GM20431 (cell line): ENCODE measurements around the gene DOCK2.
"Not testable (repeated sequence)": the region's sequence is repeated elsewhere in the genome, so short reads cannot be mapped to it uniquely, and the experiment has no call there.

Source experiments
- in situ Hi-C: fragments of 300-500 bp; cut with MseI, MboI; formaldehyde crosslinking; loops from one replicate; pipeline ENCODE4 v1.15.0; 2020; ENCODE audit warnings: low sequenced_read_pairs; ENCODE audit not compliant: unreplicated experiment

The DOCK2 gene

DNA sequence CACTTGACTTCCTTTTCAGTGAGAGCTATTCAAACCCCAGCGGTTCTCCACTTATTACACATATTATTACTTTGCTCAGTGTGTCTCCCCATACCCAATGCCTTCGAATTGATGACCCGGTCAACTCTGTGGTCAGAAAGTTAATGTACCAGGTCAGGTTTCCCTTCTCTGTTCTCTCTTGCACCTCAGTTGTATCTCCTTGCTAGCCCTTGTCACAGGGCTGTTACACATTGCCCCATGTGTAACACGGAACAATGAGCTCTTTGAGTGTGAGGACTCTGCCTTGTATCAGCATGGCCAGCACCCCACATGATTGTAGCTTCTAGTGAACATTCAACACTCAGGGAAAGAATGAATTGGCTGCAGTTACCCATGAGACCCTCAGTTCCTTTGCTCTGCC lies 73.6 kb downstream of the DOCK2 start:
- in situ Hi-C loops, result no loop called here

DNA sequence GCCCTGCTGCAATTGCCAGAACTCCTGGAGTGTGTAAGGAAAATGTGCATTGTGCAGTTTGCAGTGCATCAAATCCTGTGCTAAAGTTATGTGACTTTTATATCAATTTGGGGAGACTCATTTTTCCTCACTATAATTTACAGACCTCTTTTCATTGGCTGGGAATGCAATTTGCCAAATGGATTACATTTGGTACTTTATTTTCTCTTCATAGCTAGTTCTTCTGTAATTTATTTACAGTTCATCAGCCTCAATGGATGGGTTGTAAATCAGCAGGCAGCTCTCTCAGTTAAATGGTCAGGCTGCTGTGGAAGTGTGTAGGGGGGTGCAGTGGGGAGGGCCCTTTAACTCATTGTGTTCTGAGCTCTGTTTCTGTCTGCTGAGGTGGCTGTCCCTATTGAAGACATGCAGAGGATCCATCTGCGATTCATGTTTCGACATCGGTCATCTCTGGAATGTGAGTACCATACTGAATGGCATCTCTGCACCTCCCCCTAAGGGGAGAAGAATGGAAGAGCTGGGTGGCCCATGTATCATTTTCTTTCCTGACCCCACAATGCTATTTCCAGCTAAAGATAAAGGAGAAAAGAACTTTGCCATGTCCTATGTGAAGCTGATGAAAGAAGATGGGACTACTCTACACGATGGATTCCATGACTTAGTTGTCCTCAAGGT lies 74.6 kb downstream of the DOCK2 start:
- in situ Hi-C loops, result no loop called here

DNA sequence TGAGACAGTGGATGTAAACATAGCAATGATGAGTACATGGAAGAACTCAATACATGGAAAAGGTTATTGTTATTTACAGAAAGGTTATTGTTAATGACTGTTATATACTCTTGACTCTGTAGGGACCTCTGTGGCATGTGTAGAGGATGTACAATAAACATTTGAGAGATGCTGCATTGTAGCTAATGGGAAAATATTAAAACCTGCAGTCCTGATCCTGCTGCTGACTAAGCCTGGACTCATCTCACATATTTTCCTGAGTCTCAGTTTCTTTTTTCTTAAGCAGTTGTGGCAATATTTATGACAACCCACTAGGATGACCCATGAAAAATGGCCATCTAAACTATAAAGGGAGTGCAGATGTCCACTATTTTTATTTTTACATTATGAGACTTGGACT lies 75.4 kb downstream of the DOCK2 start:
- in situ Hi-C loops, result no loop called here

DNA sequence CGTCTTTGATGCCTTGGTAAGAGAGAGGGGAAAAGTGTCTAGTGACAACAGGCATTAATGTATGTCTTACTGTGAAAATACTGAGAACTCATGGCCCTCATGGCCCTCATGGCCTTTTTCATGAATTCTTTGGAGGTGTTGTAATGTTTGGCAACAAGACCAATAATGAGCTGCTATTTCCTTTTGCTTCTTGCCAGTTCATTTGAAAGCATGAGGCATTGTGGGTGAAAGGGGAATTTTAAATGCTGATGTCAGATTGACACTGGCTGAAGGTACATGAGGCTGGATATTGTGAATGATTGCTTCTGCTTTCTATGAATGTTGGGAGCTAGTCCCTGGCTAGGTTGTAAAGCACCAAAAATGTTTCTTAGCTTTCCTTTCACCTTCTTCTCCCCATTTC lies 79.2 kb downstream of the DOCK2 start:
- in situ Hi-C loops, result no loop called here

DNA sequence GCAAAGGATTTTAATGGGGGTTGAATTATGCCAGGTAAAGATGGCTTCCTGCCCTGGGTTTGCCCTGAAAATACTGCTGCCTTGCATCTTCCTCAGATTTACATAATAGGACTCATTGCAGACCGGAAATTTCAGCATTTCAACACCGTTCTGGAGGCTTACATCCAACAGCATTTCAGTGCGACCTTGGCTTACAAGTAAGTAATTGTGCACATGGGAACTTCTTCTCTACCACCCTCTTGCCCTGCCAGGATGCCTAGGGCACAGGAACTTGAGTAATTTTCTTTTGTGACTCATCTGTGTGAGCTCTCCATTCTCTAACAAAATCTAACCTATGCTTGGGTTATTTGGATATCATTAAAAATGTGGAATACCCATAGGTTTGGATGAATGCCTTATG lies 80.2 kb downstream of the DOCK2 start:
- in situ Hi-C loops, result no loop called here

DNA sequence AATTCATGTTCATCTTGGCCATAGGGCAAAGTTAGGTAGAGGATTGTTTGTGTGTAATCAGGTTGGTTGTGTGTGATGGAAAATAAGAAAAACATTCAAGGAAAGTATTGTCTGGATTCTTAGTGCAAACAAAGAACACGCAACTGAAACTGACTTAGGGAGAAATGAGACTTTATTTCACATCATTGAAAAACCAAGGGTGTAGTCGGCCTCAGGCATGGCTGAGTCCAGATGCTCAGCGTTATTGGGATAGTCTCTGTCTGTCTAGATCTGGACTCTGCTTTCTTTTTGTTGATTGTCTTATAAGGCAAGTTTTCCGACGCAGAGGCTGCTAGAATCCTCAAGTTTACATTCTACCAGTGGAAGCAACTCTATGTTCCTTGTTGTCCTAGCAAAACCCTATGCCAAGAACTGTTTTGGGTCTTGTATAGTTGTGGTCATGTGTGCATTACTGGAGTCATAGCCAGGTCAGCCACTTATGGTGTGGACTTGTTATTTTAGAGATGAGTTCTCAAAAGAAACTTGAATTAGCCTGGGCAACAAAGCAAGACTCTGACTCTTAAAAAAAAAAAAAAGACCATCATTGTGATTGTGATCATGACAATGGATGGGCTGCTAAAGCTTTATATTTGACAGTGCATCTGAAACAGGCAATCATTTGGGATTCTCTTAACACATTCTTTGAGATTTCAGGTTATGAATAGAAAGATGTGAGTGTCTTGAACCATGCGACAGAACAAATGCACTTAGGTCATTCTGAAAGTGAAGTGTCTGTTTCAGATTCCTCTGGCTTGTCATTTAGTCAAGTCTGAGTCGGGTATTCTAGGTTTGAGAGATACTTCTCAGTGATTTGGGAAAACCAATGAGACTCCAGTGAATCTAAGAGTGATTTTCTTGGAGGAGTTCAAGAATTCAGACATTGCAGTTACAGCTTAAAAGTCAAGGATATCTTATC lies 82.6 kb downstream of the DOCK2 start:
- in situ Hi-C loops, result no loop called here

DNA sequence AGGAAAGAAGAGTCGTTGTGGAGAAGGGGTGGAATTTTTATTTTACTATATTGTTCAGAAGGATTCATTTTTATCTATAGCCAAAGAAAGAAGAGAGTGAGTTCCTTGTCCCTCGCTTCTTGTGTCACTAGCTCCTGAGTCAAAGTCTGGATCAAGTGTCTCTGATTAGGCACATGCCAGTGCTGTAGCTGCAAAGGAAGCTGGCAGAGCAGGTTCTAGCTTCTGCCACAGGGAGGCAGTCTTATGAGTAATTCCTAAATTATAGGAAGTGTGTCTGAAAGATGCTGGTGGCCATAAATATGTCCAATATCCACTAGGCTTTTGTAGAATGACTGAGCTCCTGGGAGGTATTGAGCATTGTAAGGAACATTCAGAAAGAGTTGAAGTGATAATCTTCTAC lies 84.7 kb downstream of the DOCK2 start:
- in situ Hi-C loops, result no loop called here

DNA sequence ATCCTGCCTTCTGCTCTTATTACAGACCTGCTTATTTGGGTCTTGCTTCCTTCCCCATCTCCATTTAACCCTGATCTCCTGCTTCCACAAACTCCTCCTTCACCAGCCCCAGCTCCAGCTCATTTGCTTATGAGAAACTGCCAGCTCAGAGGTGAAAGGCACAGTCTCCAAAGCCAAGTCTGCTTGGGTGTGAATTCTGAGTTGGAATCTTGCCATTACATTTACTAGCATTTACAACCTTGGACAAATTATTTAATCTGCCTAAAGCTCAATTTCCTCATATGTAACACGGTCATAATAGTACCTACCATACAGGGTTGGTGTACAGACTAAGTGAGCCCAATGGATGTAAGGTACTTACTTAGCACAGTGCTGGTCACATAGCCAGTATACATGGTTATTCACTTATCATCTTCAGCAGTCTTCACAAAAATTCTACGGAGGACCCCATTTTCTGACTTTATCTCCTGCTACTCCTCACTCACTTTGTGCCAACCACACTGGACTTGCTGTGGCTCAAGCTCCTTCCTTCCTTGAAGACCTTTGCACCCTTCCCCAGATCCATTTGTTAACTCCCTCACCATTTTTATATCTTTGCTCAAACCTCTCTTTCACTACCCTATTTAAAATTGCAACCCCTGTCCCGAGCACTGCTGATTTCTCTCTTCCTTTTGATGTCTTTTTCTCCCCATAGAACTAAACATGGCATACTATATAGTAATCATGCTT lies 86.2 kb downstream of the DOCK2 start:
- in situ Hi-C loops, result no loop called here

DNA sequence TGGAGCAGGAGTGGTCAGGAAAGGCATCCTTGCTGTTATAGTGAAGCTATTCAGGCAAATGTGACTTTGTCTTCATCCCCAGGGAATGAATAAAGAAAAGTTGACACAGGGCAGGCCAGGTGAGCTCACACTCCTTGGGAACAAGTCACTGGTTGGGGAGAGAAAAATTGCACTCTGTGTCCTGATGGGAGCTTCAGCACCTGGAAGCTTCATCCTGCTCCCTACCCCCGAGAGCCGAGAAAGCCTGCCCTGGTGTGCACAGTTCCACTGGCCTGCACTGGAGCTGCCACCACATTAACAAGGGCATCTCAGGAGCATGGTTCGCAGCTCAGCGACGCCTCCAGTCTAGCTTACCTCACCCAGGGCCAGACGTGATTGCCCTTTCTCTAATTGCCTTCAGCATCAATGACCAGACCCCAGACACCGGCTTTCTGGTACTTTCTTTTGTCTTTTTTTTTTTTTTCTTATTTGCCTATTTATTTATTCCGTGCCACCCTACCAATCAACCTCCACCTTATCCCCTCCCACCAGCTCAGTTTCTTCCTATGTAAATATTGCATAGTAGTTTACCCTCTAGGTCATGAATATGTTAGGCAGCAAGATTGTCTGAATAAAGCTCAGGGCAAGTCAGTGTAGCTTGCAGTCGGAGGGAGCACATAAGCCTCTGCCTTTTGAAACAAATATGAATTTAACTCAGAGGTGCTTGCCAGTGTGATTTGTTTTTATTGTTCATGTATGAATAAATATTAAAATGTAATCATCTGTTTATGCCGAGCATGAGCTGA lies 87.4 kb downstream of the DOCK2 start:
- in situ Hi-C loops, result no loop called here

DNA sequence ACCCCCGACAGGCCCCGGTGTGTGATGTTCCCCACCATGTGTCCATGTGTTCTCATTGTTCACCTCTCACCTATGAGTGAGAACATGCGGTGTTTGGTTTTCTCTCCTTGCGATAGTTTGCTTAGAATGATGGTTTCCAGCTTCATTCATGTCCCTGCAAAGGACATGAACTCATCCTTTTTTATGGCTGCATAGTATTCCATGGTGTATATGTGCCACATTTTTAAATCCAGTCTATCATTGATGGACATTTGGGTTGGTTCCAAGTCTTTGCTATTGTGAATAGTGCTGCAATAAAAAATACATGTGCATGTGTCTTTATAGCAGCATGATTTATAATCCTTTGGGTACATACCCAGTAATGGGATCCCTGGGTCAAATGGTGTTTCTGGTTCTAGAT lies 88.6 kb downstream of the DOCK2 start:
- in situ Hi-C loops, result not testable (repeated sequence)

DNA sequence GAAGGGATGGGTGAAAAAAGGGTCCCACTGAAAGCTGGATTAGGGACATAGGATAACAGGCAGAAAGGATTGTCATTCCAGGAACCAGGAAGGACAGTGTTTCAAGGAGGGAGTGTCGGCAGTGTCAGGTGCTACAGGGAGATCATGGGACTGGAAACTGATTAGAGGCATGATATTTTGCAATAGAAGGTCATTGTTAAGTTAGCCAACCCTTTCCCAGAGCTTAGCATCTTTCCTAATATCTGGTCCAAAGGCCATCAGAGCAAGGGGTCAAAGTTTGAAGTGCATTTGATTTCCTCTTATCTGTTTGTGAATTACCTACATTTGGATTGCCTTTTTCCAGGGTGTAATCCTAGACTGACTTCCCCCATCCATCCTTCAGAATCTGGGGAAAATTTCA lies 91.3 kb downstream of the DOCK2 start:
- in situ Hi-C loops, result no loop called here

DNA sequence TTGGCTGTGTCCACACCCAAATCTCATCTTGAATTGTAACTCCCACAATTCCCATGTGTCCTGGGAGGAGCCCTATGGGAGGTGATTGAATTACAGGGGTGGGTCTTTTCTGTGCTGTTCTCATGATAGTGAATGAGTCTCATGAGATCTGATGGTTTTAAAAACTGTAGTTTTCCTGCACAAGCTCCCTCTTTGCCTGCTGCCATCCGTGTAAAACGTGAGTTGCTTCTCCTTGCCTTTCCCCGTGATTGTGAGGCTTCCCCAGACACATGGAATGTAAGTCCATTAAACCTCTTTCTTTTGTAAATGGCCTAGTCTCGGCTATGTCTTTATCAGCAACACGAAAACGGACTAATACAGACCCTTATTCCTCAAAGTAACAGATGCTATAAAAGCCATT lies 94.1 kb downstream of the DOCK2 start:
- in situ Hi-C loops, result no loop called here

DNA sequence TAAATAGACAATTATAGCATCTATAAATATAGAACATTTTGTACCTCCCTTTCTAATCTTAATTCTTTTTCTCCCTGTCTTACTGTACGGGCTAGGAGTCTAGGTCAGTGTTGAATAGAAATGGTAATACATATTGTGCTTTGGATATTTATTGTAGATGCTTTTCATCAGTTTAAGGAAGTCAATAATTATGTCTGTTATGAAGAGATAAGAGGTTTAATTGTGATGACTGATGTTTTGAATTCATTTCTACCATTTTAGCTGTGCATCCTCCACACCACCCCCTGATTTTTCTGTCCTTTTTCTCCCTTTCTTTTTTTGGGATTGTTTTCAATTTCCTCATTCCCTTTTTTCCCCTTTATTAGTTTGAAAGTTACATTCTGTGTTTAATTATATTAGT lies 95.8 kb downstream of the DOCK2 start:
- in situ Hi-C loops, result no loop called here

DNA sequence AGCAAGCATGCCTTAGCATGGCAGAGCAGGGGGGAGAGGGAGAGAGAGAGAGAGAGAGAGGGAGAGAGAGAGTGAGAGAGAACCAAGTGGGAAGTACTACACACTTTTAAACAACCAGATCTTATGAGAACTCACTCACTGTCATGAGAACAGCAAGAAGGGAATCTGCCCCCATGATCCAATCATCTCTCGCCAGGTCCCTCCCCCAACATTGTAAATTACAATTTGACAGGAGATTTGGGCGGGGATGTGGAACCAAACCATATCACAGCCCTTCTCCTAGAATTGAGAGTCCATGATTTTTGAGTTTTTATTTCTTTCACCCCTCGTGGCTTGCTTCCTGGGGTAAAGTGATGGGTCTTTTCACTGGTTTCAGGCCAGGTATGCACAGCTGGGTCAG lies 98.8 kb downstream of the DOCK2 start:
- in situ Hi-C loops, result no loop called here

DNA sequence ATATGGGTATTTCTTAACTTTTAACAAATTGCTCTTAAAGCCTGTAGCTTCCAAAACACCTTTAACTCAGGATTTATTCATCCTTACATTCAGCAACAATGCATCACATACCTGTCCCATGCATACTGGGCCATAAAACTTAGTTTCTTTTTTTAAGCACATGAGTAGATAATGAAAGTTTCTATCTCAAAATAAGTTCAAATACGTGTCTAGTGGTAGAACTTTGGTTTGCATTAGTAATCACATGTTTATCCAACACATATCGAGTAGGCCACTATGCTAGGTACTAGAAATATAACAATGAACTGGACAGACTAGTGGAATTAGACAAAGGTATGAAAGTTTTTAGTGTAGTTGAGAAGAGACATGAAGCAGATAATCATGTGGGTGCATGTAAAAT lies 99.6 kb downstream of the DOCK2 start:
- in situ Hi-C loops, result no loop called here

DNA sequence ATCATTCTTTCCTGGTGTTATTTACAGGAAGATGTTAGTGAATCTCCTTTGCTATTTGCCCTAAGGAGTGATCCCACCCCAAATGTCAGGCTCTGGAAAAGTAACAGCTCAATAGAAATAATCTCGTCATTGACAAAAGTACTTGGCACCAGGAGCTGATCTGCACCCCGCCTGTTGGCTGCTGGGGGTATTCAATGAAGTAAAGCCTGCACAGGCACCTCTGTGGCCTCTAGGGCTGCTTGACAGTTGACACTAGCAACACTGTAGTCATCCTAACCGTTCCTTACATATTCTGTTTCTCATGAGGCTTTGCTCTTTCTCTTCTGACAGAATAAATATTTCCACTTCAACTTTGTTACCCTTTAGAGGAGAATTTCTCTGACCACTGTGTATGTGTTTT lies 103.4 kb downstream of the DOCK2 start:
- in situ Hi-C loops, result no loop called here

DNA sequence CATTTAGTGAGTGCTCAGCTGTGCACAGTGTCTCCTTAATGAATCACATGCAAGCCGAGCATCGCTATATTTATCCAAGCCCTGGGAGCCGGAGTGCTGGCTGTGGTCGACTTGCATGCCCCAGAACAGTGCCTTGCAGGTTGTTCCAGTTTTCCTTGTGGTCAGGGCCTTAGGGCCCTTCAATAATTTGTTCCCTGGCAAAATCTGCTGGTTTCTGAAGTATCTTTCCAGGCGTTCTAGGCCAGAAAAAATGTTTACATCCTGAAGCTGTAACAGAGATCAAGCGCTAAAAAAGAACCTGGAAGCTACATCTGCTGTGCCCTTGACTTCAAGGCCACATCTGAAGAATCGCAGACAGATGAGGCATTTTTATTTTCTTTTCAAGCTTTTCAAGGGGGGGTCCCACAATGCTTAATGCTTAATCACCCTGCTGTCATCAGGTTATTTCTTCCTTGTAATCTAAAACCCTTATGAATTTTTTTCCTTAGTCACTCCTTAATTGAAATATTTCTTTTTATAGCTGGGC lies 105.8 kb downstream of the DOCK2 start:
- in situ Hi-C loops, result no loop called here

DNA sequence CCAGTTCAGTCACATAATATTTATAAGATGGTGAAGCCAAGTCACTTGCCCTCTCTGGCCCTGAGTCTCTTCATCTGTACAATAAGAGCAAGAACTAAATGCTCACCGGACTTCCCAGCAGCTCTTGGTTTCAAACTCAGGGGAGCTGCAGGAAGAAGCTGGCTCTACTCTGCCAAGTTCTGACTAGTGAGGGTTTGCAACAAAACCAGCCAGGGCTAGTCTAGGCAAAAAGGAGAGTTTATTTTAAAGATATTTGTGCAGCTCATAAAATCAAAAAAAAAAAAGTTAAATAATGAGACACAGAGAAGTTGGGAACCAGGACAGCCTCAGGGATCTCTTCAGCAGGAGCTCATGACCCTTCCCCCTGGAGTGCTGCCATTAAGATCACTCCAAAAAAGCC lies 107.3 kb downstream of the DOCK2 start:
- in situ Hi-C loops, result no loop called here

DNA sequence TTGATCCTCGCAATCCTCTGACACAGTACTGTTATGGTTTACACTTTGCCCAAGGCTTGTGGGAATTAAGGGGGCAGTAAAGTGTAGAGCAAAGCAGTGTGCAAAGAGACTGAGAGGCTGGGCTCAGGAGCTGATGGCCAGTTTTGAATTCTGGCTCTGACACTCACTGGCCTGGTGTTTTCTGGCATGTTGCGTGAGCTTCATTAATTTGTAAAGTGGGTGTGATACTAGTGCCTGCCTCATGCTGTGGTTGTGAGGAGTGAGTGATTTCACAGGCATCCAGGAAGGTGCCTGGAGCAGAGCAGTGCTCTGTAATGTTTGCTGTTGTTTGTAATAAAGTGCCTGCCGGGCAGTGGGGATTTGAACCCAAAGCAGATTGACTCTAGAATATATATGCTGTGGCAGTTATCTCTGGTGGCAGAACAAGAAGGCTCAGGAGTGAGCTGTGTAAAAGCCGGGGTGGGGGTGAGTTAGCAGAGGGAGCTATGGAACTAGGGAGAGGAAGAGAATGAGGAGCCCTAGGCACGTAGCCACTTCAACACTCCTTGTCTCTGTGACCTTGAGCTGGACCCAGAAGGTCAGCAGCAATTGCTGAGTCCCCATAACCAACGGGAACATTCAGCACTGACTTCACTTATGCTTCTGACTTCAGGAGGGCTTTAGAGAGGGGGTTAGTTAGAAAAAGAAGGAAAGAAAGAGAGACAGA lies 108.5 kb downstream of the DOCK2 start:
- in situ Hi-C loops, result no loop called here
